K562 (cell line): ENCODE measurements around the gene FKBP2. TPM values are rescaled to one million over a fixed set of nuclear protein-coding genes. Genes with fewer than 3 reads are reported as not detected.

Experiments
- ATAC-seq: fragments of 200-7000 bp; cut with Tn5 transposase; 3 replicates; pipeline ENCODE4 v1.9.1; 2020; ENCODE audit warnings: moderate library complexity
- BruUV-seq: library from RNA; stranded (reverse); fragments of 400-500 nt; replicated peaks from 2 replicates; lab custom pipeline; 2021; lab: Mats Ljungman, UMichigan
- CTCF ChIA-PET: fragments of 300-600 bp; formaldehyde crosslinking; extraction: SDS; loops from one replicate; lab custom pipeline; 2021; ENCODE audit warnings: low intra/inter-chr PET ratio; lab: Yijun Ruan, JAX
- POLR2A ChIA-PET: fragments of 300-600, 350-650 bp; sonication (Branson Sonifier 250); formaldehyde crosslinking; extraction: SDS; loops from one replicate; lab custom pipeline; 2021; ENCODE audit warnings: antibody characterized with exemption, inconsistent platforms; lab: Yijun Ruan, JAX
- DNase-seq, 4 experiments: peaks; one replicate each; pipeline versions ENCODE4 v3.0.0 to v3.0.0-alpha.2; 2011 to 2018; ENCODE audit warnings: low spot score in 3 of 4, mixed read lengths in 3 of 4; ENCODE audit errors: extremely low read depth in 1 of 4
- FAIRE-seq: peaks from 2 replicates; lab custom pipeline; 2011; peaks lifted over from hg19 to GRCh38; lab: Jason Lieb, UNC
- H2AFZ ChIP-seq: 2 replicates; pipeline ENCODE4 v1.6.0; 2011; ENCODE audit warnings: low read depth, low read length, control low read depth, inconsistent platforms
- H3K27ac ChIP-seq: fragments of 200-600 bp; 3 replicates; pipeline ENCODE4 v1.8.0; 2011; ENCODE audit warnings: low read depth, mild to moderate bottlenecking, control low read depth, inconsistent platforms, low read length, moderate library complexity, mixed read lengths; ENCODE audit errors: extremely low read depth
- H3K27me3 ChIP-seq, 2 experiments: fragments of 300-600 bp in 1 of 2; 2 replicates in 1 of 2; 3 replicates in 1 of 2; pipeline versions ENCODE4 v1.6.0 to v1.8.0; 2011; ENCODE audit warnings: inconsistent platforms in 2 of 2, low read length in 2 of 2, mild to moderate bottlenecking in 1 of 2, mixed read lengths in 1 of 2, moderate library complexity in 1 of 2; ENCODE audit not compliant: control insufficient read depth in 2 of 2, insufficient read depth in 2 of 2
- H3K36me3 ChIP-seq: fragments of 300-600 bp; 3 replicates; pipeline ENCODE4 v1.8.0; 2011; ENCODE audit warnings: mild to moderate bottlenecking, low read length, inconsistent platforms; ENCODE audit not compliant: control insufficient read depth, insufficient read depth
- H3K4me1 ChIP-seq, 2 experiments: fragments of 200-600 bp in 1 of 2; replicated peaks in 1 of 2; 2 replicates in 1 of 2; 3 replicates in 1 of 2; pipeline versions ENCODE4 v1.5.1 to v1.8.0; 2011; ENCODE audit warnings: inconsistent platforms in 2 of 2, low read length in 2 of 2, mild to moderate bottlenecking in 1 of 2, mixed read lengths in 1 of 2, moderate library complexity in 1 of 2; ENCODE audit not compliant: control insufficient read depth in 2 of 2, insufficient read depth in 2 of 2
- H3K4me2 ChIP-seq: 2 replicates; pipeline ENCODE4 v1.6.1; 2011; ENCODE audit warnings: low read length, control low read depth, inconsistent platforms, mixed read lengths; ENCODE audit not compliant: insufficient read depth
- H3K4me3 ChIP-seq: fragments of 200-600 bp; sonication (generic), shearing (Covaris generic); 2 replicates; pipeline ENCODE4 v1.5.1; 2016; ENCODE audit warnings: control low read depth, inconsistent platforms
- H3K79me2 ChIP-seq: fragments of 200-600 bp; 3 replicates; pipeline ENCODE4 v1.8.0; 2011; ENCODE audit warnings: low read length, inconsistent platforms; ENCODE audit not compliant: control insufficient read depth, insufficient read depth
- H3K9ac ChIP-seq, 2 experiments: 2 replicates each; pipeline versions ENCODE4 v1.6.0 to v1.6.1; 2011; ENCODE audit warnings: low read depth in 2 of 2, low read length in 2 of 2, control low read depth in 1 of 2, inconsistent platforms in 1 of 2, mild to moderate bottlenecking in 1 of 2, mixed read lengths in 1 of 2; ENCODE audit not compliant: insufficient read depth in 1 of 2
- H3K9me1 ChIP-seq: one replicate; pipeline ENCODE4 v1.6.0; 2011; ENCODE audit warnings: inconsistent platforms, mild to moderate bottlenecking, low read length, moderate library complexity; ENCODE audit not compliant: control insufficient read depth, insufficient read depth
- H3K9me3 ChIP-seq: replicated peaks from 2 replicates; pipeline ENCODE4 v1.5.1; 2011; ENCODE audit warnings: low read depth, low read length, inconsistent platforms; ENCODE audit not compliant: control insufficient read depth, insufficient read depth
- H4K20me1 ChIP-seq: replicated peaks from 2 replicates; pipeline ENCODE4 v1.6.1; 2011; ENCODE audit warnings: low read length, inconsistent platforms, mixed read lengths; ENCODE audit not compliant: control insufficient read depth, insufficient read depth
- BMI1 ChIP-seq: fragments of 150-350 bp; IDR thresholded peaks from 2 replicates; pipeline ENCODE4 v1.6.1; 2014; ENCODE audit warnings: low read length
- POLR2AphosphoS5 ChIP-seq: IDR thresholded peaks from 2 replicates; pipeline ENCODE4 v1.6.1; 2011; ENCODE audit warnings: mild to moderate bottlenecking, low read depth, low read length, moderate library complexity; ENCODE audit not compliant: control insufficient read depth, insufficient read depth
- POLR3A ChIP-seq: IDR thresholded peaks from 2 replicates; pipeline ENCODE4 v1.6.1; 2011; ENCODE audit warnings: borderline replicate concordance, mild to moderate bottlenecking, moderate library complexity; ENCODE audit not compliant: insufficient read length, insufficient read depth; ENCODE audit errors: extremely low read depth
- WGBS: fragments of 100-300 bp; shearing (Covaris generic); methylation state at CpG from one replicate; pipeline ENCODE4 v1.1.6; 2016; ENCODE audit warnings: low coverage, mixed read lengths; ENCODE audit not compliant: insufficient coverage; ENCODE audit errors: missing lambda C conversion rate; 5-methylcytosine and 5-hydroxymethylcytosine counted together
- in situ Hi-C: fragments of 300-500 bp; cut with MboI; formaldehyde crosslinking; loops from 4 replicates; pipeline ENCODE4 v1.15.0; 2018; ENCODE audit warnings: inconsistent platforms, mixed read lengths
- intact Hi-C: fragments of 100-400 bp; cut with micrococcal nuclease; formaldehyde crosslinking; loops from 2 replicates; pipeline ENCODE4 v1.14.2; 2022
- polyA plus RNA-seq, 8 experiments: library from polyadenylated mRNA; depleted of rRNA in 4 of 8; stranded (reverse) in 5 of 8; unstranded in 3 of 8; fragments of >200 nt; fragmentation: Nextera tagmentation in 2 of 8; fragmentation: Illumina TruSeq in 1 of 8; extraction: Ambion mirVana in 2 of 8; extraction: Trizol in 1 of 8; gene quantifications; 2 replicates each; pipeline versions ENCODE4 v1.2.1 to v1.2.3, GENCODE V29; 2011 to 2014; ENCODE audit warnings: inconsistent platforms in 1 of 8, missing spikeins in 1 of 8
- total RNA-seq, 7 experiments: library from RNA; depleted of rRNA in 6 of 7; stranded (reverse); fragments of >200 nt in 6 of 7; fragmentation: Illumina TruSeq in 2 of 7; extraction: Trizol in 2 of 7; gene quantifications; 2 replicates each; pipeline versions ENCODE4 v1.2.1 to v1.2.3, GENCODE V29; 2011 to 2021; ENCODE audit warnings: low replicate concordance in 1 of 7
- TF ChIP-seq, protein P1 (sequence below): sonication (generic); formaldehyde crosslinking; IDR thresholded peaks from 2 replicates; pipeline ENCODE4 v1.8.1; 2023; ENCODE audit warnings: mild to moderate bottlenecking, missing genetic modification reagents

The FKBP2 gene
- total and polyA plus RNA-seq, 9 of the 15 experiments (the other 6 are each of a cell fraction or from before 2014, with no cell fraction given), result 3.5 to 151 (median 58.1) TPM

DNA sequence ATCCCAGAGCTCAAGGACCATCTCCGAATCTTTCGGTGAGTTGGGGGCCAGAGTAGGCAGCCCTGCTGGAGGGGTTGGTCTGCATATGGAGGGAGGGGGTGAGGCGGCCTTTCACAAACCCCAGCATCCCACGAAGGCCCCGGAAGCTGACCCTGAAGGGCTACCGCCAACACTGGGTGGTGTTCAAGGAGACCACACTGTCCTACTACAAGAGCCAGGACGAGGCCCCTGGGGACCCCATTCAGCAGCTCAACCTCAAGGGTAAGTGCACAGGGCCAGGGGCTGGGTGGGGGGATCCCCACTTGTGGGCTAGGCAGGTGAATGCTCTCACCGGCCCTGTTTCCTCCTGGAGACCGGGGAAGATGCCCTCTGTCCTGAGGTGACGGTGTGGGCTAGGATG is 21.1 kb upstream of the FKBP2 start:
- H3K4me3 ChIP-seq, result no peak overlapping the region
- H3K9me1 ChIP-seq, result peaks cover 4% of the 10 kb centered on the region
- no peak overlapping the region for H3K27ac ChIP-seq
- no peak for FAIRE-seq
- WGBS, result 92% methylated on average over 9 of the region's 10 CpGs
- peaks cover 82% of the 10 kb centered on the region for H3K36me3 ChIP-seq
- in situ Hi-C loops, result no loop called here
- no peaks in the 10 kb centered on the region for H3K9me3 ChIP-seq
- no peak overlapping the region for H3K4me2 ChIP-seq
- TF ChIP-seq BMI1 (no peak), POLR2AphosphoS5 (peak; percentile 0; the same call in 1 of the 2 replicates), POLR3A (no peak)
- TF ChIP-seq, protein P1, sequence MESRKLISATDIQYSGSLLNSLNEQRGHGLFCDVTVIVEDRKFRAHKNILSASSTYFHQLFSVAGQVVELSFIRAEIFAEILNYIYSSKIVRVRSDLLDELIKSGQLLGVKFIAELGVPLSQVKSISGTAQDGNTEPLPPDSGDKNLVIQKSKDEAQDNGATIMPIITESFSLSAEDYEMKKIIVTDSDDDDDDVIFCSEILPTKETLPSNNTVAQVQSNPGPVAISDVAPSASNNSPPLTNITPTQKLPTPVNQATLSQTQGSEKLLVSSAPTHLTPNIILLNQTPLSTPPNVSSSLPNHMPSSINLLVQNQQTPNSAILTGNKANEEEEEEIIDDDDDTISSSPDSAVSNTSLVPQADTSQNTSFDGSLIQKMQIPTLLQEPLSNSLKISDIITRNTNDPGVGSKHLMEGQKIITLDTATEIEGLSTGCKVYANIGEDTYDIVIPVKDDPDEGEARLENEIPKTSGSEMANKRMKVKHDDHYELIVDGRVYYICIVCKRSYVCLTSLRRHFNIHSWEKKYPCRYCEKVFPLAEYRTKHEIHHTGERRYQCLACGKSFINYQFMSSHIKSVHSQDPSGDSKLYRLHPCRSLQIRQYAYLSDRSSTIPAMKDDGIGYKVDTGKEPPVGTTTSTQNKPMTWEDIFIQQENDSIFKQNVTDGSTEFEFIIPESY (CRISPR knock-in tag), result peak; percentile 64; the same call in 1 of the 2 replicates
- TF ChIP-seq, all 486 proteins: peak for 2
- Histone ChIP-seq H3K27me3 (no peaks in the 10 kb centered on the region), H4K20me1 (no peaks in the 10 kb centered on the region), H3K4me1 (peaks cover 0 to 32% of the 10 kb centered on the region in 2 experiments; a peak in 3 of 5 replicates), H2AFZ (no peak overlapping the region), H3K79me2 (no peaks in the 10 kb centered on the region), H3K9ac (peak overlapping the region in 1 of 2 experiments; percentile 45; a peak in 1 of 4 replicates)
- DNase-seq, result no peak
- POLR2A ChIA-PET, result interaction anchor here (0.8 to 7.0 kb wide), 2 partner anchors 13 to 19 kb away, joined by 4 to 57 read pairs; partner anchors contain the start of gene FERMT3
- ATAC-seq, result no peak
- intact Hi-C loops, result no loop called here
- CTCF ChIA-PET, result no interaction called here
- no TSS peak for BruUV-seq
